NOMO-1 (cell line): ENCODE results near the gene SLC35F1.
A peak's percentile ranks its signal among the peaks of the same experiment; 100 is the strongest.

Experiments used
- DNase-seq, 2 experiments: peaks; one replicate each; lab custom pipeline; 2025; ENCODE audit not compliant: unreplicated experiment in 2 of 2; lab: John Stamatoyannopoulos, UW

SLC35F1 gene

GRCh38 chr6:118335325-118335816, 428.3 kb downstream of the SLC35F1 start:
- DNase-seq, result no peak

- no peak for DNase-seq
Measured at GRCh38 chr6:118344014-118344670, 437.1 kb downstream of the SLC35F1 start.

GRCh38 chr6:118350881-118351430, 443.9 kb downstream of the SLC35F1 start:
- no peak for DNase-seq

GRCh38 chr6:118353564-118353963, 446.5 kb downstream of the SLC35F1 start:
- no peak for DNase-seq

GRCh38 chr6:118354641-118355040, 447.6 kb downstream of the SLC35F1 start:
- DNase-seq, result peak in 1 of 2 experiments; percentile 2

- DNase-seq, result no peak
Measured at GRCh38 chr6:118356054-118356453, 449.0 kb downstream of the SLC35F1 start.

- no peak for DNase-seq
Measured at GRCh38 chr6:118356686-118357085, 449.6 kb downstream of the SLC35F1 start.
